Panc1 (cell line): ENCODE measurements around the gene SWI5. TPM values are rescaled to one million over a fixed set of nuclear protein-coding genes. Genes with fewer than 3 reads are reported as not detected.

Source experiments
- ATAC-seq: fragments of 200-7000 bp; cut with Tn5 transposase; 2 replicates; pipeline ENCODE4 v1.9.1; 2020; ENCODE audit warnings: mild to moderate bottlenecking, moderate library complexity
- BruUV-seq: library from RNA; stranded (reverse); fragments of 400-500 nt; replicated peaks from 2 replicates; lab custom pipeline; 2021; lab: Mats Ljungman, UMichigan
- CTCF ChIA-PET: fragments of 300-600 bp; sonication (Branson Sonifier 250); formaldehyde crosslinking; loops from one replicate; lab custom pipeline; 2022; ENCODE audit warnings: antibody characterized with exemption; lab: Charles Lee
- POLR2A ChIA-PET: fragments of 300-600 bp; sonication (Branson Sonifier 250); formaldehyde crosslinking; loops from one replicate; lab custom pipeline; 2022; ENCODE audit warnings: antibody characterized with exemption; lab: Charles Lee
- DNase-seq: peaks from one replicate; pipeline ENCODE4 v3.0.0-alpha.2; 2010; ENCODE audit warnings: low read depth, low spot score
- H3K27ac ChIP-seq: 2 replicates; pipeline ENCODE4 v1.5.1; 2011; ENCODE audit warnings: mild to moderate bottlenecking, low read length, inconsistent platforms
- H3K27me3 ChIP-seq: fragments of 200-500 bp; sonication (Bioruptor generic); 2 replicates; pipeline ENCODE4 v1.6.0; 2014; ENCODE audit warnings: low read length, inconsistent platforms; ENCODE audit not compliant: control insufficient read depth, insufficient read depth
- H3K36me3 ChIP-seq: fragments of 200-500 bp; sonication (Bioruptor generic); 2 replicates; pipeline ENCODE4 v1.5.1; 2014; ENCODE audit warnings: inconsistent platforms, mild to moderate bottlenecking, low read length, moderate library complexity; ENCODE audit not compliant: control insufficient read depth, insufficient read depth
- H3K4me1 ChIP-seq: 2 replicates; pipeline ENCODE4 v1.5.1; 2011; ENCODE audit warnings: inconsistent platforms, mild to moderate bottlenecking, low read length, moderate library complexity; ENCODE audit not compliant: control insufficient read depth, insufficient read depth
- H3K4me3 ChIP-seq, 2 experiments: 2 replicates each; pipeline ENCODE4 v1.5.1; 2011 to 2012; ENCODE audit warnings: low read depth in 2 of 2, low read length in 2 of 2, mild to moderate bottlenecking in 2 of 2, inconsistent platforms in 1 of 2, moderate library complexity in 1 of 2
- H3K9me3 ChIP-seq: fragments of 200-500 bp; sonication (Bioruptor generic); 2 replicates; pipeline ENCODE4 v1.5.1; 2014; ENCODE audit warnings: low read depth, mild to moderate bottlenecking, inconsistent platforms, low read length, moderate library complexity; ENCODE audit not compliant: control insufficient read depth, insufficient read depth
- POLR2AphosphoS5 ChIP-seq: IDR thresholded peaks from 2 replicates; pipeline ENCODE4 v1.6.1; 2012; ENCODE audit warnings: mild to moderate bottlenecking, low read depth, low read length, moderate library complexity
- SIN3A ChIP-seq: IDR thresholded peaks from 2 replicates; pipeline ENCODE4 v1.6.1; 2012; ENCODE audit warnings: low read depth, mild to moderate bottlenecking, low read length, moderate library complexity, borderline replicate concordance; ENCODE audit not compliant: insufficient read depth
- TCF7L2 ChIP-seq: IDR thresholded peaks from 2 replicates; pipeline ENCODE4 v1.6.1; 2011; ENCODE audit warnings: mild to moderate bottlenecking, low read depth, low read length, inconsistent platforms
- in situ Hi-C: cut with HindIII; loops from 2 replicates; pipeline ENCODE4 v1.10.0; 2016; ENCODE audit warnings: low sequenced_read_pairs, low pct_unique_long_range_greater_than_20kb
- intact Hi-C: fragments of 100-400 bp; cut with micrococcal nuclease; formaldehyde crosslinking; loops from one replicate; pipeline ENCODE4 v1.10.0; 2022; ENCODE audit not compliant: unreplicated experiment
- total RNA-seq: library from RNA; stranded (reverse); gene quantifications from one replicate; pipeline ENCODE4 v1.2.1, GENCODE V29; 2021; ENCODE audit not compliant: unreplicated experiment
- TF ChIP-seq, protein P1 (sequence below): fragments of 450-650 bp; IDR thresholded peaks from 2 replicates; pipeline ENCODE4 v1.5.1; 2017; ENCODE audit warnings: mild to moderate bottlenecking
- TF ChIP-seq, protein P2 (sequence below), 2 experiments: IDR thresholded peaks; 2 replicates each; pipeline ENCODE4 v1.6.1; 2011 to 2012; ENCODE audit warnings: low read depth in 2 of 2, control low read depth in 1 of 2, low read length in 1 of 2, mild to moderate bottlenecking in 1 of 2, moderate library complexity in 1 of 2; ENCODE audit not compliant: insufficient read depth in 1 of 2

SWI5 gene
- total RNA-seq, 1 experiment from 2014 or later = 28.3 TPM

DNA sequence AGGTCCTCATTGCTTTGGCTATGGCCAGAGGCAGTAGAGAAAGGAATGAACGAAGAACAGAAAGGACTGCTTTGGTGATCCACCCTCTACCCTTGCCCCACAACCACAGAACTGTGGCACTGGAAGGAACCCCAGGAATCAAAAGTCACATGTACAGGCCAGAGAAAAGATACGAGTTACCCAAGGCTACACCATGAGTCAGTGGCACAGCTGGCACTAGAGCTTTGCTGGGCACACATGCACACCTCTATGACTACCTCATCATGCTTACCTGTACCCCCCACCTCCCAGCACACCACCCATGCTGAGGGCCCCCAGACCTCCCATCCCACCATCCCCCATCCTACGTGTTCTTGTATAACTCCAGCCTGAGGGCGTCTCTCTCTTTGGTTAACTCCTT is 13.4 kb upstream of the SWI5 start:
- in situ Hi-C loops = no loop called here
- CTCF ChIA-PET = no interaction called here
- no peaks in the 10 kb centered on the region for H3K36me3 ChIP-seq

DNA sequence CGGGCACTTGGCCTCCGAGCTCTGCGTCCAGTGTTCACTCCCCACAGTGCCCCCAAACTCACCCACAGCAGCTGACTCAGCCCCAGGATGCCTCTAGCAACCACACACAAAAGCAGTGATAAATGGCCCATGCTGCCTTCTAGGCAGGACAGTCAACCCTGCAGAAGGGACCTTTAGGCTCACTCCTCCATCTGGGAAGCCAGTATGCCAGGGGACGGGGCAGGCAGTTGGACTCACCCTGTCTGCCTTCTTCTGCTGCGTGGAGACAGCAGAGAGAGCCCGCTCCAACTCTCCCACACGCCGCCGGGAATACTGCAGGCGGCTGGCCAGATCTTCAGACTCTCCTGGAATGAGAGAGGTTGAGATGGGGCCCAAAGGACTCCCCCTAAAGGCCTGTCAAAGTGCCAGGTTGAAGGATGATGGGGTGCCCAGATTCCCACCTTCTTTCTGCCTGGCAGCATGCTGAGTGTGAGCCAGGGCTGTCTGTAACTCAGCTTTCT is 10.7 kb upstream of the SWI5 start:
- DNase-seq (no peak), ATAC-seq (no peak)
- CTCF ChIA-PET = no interaction called here
- H3K27ac ChIP-seq = no peak overlapping the region
- no TSS peak for BruUV-seq
- H3K4me1 ChIP-seq = no peaks in the 10 kb centered on the region
- TF ChIP-seq TCF7L2 = no peak
- TF ChIP-seq SIN3A = no peak
- no peak for TF ChIP-seq POLR2AphosphoS5
- no peak overlapping the region for H3K4me3 ChIP-seq
- H3K27me3 ChIP-seq = no peaks in the 10 kb centered on the region
- intact Hi-C loops (no loop called here), in situ Hi-C loops (no loop called here)
- no peaks in the 10 kb centered on the region for H3K9me3 ChIP-seq
- no peaks in the 10 kb centered on the region for H3K36me3 ChIP-seq
- POLR2A ChIA-PET = no interaction called here

More for the DNA sequence above, 13.4 kb upstream of the SWI5 start:
- no TSS peak for BruUV-seq
- POLR2A ChIA-PET = interaction anchor here (0.6 kb wide), 1 partner anchor 88 kb away, joined by 4 read pairs; no protein-coding TSS in a partner anchor
- Histone ChIP-seq H3K27ac (no peak overlapping the region), H3K9me3 (no peaks in the 10 kb centered on the region), H3K4me1 (no peaks in the 10 kb centered on the region), H3K27me3 (no peaks in the 10 kb centered on the region), H3K4me3 (no peak overlapping the region)
- no peak for TF ChIP-seq TCF7L2
- no peak for TF ChIP-seq SIN3A
- TF ChIP-seq POLR2AphosphoS5 = no peak
- TF ChIP-seq, protein P1, sequence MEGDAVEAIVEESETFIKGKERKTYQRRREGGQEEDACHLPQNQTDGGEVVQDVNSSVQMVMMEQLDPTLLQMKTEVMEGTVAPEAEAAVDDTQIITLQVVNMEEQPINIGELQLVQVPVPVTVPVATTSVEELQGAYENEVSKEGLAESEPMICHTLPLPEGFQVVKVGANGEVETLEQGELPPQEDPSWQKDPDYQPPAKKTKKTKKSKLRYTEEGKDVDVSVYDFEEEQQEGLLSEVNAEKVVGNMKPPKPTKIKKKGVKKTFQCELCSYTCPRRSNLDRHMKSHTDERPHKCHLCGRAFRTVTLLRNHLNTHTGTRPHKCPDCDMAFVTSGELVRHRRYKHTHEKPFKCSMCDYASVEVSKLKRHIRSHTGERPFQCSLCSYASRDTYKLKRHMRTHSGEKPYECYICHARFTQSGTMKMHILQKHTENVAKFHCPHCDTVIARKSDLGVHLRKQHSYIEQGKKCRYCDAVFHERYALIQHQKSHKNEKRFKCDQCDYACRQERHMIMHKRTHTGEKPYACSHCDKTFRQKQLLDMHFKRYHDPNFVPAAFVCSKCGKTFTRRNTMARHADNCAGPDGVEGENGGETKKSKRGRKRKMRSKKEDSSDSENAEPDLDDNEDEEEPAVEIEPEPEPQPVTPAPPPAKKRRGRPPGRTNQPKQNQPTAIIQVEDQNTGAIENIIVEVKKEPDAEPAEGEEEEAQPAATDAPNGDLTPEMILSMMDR = no peak
- TF ChIP-seq, protein P2, sequence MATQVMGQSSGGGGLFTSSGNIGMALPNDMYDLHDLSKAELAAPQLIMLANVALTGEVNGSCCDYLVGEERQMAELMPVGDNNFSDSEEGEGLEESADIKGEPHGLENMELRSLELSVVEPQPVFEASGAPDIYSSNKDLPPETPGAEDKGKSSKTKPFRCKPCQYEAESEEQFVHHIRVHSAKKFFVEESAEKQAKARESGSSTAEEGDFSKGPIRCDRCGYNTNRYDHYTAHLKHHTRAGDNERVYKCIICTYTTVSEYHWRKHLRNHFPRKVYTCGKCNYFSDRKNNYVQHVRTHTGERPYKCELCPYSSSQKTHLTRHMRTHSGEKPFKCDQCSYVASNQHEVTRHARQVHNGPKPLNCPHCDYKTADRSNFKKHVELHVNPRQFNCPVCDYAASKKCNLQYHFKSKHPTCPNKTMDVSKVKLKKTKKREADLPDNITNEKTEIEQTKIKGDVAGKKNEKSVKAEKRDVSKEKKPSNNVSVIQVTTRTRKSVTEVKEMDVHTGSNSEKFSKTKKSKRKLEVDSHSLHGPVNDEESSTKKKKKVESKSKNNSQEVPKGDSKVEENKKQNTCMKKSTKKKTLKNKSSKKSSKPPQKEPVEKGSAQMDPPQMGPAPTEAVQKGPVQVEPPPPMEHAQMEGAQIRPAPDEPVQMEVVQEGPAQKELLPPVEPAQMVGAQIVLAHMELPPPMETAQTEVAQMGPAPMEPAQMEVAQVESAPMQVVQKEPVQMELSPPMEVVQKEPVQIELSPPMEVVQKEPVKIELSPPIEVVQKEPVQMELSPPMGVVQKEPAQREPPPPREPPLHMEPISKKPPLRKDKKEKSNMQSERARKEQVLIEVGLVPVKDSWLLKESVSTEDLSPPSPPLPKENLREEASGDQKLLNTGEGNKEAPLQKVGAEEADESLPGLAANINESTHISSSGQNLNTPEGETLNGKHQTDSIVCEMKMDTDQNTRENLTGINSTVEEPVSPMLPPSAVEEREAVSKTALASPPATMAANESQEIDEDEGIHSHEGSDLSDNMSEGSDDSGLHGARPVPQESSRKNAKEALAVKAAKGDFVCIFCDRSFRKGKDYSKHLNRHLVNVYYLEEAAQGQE (IDR thresholded peaks at IDR 0.05; ENCODE audit: insufficient read depth in 1 of 2, low read depth in 2 of 2, low read length in 1 of 2) = no peak
- ATAC-seq = no peak
- intact Hi-C loops = no loop called here
- DNase-seq = no peak

DNA sequence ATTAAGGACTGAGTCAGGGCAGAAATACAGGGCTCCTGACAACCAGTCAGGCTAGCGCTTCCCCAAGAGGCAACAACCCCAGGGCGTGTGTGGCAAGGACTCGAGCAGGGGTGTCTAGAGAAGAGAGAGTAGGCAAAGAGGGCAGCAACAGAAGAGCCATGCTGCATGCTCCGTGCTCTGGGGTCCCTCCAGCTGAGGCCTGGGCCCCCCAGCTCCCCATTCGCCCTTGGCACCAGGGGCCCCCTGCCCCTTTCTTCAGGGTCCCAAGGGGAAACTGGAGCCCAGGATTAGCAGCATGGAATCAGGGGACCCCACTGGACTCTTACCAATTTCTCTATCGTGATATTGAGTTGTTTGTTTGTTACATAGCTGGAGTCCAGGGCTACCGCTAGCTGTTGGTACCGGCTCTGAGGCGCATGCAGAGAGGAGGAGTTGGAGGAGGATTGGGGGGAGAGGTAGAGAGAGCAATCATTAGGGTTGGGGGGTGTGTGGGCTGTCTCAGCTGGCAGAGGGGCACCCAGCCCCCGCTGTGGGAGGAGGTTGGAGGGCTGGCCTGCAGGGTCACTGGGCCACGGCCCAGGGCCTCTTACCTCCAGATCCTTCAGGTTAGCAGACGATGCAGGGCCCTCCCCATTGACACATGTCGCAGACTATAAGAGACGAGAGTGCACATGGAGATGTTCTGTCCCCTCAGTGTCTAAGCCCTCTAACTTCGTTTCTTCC is 9.0 kb upstream of the SWI5 start:
- in situ Hi-C loops (no loop called here), intact Hi-C loops (no loop called here)
- no peak overlapping the region for H3K27ac ChIP-seq
- DNase-seq (no peak), ATAC-seq (no peak)
- no peaks in the 10 kb centered on the region for H3K9me3 ChIP-seq
- ChIA-PET CTCF (no interaction called here), POLR2A (no interaction called here)
- TF ChIP-seq TCF7L2 (no peak), POLR2AphosphoS5 (no peak)
- H3K4me3 ChIP-seq = no peak overlapping the region
- H3K4me1 ChIP-seq = no peaks in the 10 kb centered on the region
- H3K36me3 ChIP-seq = no peaks in the 10 kb centered on the region
- BruUV-seq = no TSS peak
- H3K27me3 ChIP-seq = no peaks in the 10 kb centered on the region
